Measurements from ENCODE around the gene PAQR5. TPM values are rescaled to one million over a fixed set of nuclear protein-coding genes. Genes with fewer than 3 reads are reported as not detected.

The PAQR5 gene
- total RNA-seq, 1 experiment from 2014 or later = 4.9 TPM

- Histone ChIP-seq H3K9me2 (ENCODE audit: insufficient read depth) (no peaks in the 10 kb centered on the region), H3K27ac (no peak overlapping the region), H3K36me3 (ENCODE audit: low read depth) (no peaks in the 10 kb centered on the region), H4K20me1 (ENCODE audit: insufficient read depth) (no peaks in the 10 kb centered on the region), H3K4me2 (peak overlapping the region; percentile 16; the same call in 1 of the 2 replicates), H3K9me3 (ENCODE audit: insufficient read depth, low read depth) (no peaks in the 10 kb centered on the region), H3K79me2 (ENCODE audit: low read depth) (no peaks in the 10 kb centered on the region), H3K27me3 (ENCODE audit: insufficient read depth, low read depth) (no peaks in the 10 kb centered on the region), H3K4me1 (replicated peaks; ENCODE audit: insufficient read depth) (peaks cover 10% of the 10 kb centered on the region), H2AFZ (no peak overlapping the region), H3F3A (ENCODE audit: insufficient read depth, low read depth) (no peaks in the 10 kb centered on the region), H3K4me3 (no peak overlapping the region)
- intact Hi-C loops (cut with micrococcal nuclease; ENCODE audit: unreplicated experiment) = no loop called here
- no peak for TF ChIP-seq CTCF (conservative IDR thresholded peaks at IDR 0.05)
- TF ChIP-seq EZH2 (IDR thresholded peaks at IDR 0.05; ENCODE audit: low read depth) = no peak
- ChIA-PET POLR2A (ENCODE audit: unreplicated experiment) (interaction anchor here (0.6 kb wide), 1 partner anchor 229 kb away, joined by 4 read pairs; no protein-coding TSS in a partner anchor), CTCF (no interaction called here)
- DNase-seq = peak in 1 of 2 experiments; percentile 49
- BruUV-seq (replicated peaks) = no TSS peak
These were observed 12.6 kb downstream of the PAQR5 start for GRCh38 chr15:69311319-69311721.

- no peaks in the 10 kb centered on the region for H4K20me1 ChIP-seq (ENCODE audit: insufficient read depth)
- intact Hi-C loops (cut with micrococcal nuclease; ENCODE audit: unreplicated experiment) = no loop called here
- no peak for DNase-seq
- CTCF ChIA-PET = no interaction called here
- TF ChIP-seq EZH2 (IDR thresholded peaks at IDR 0.05; ENCODE audit: low read depth) (no peak), CTCF (conservative IDR thresholded peaks at IDR 0.05) (no peak)
- H3K79me2 ChIP-seq (ENCODE audit: low read depth) = no peaks in the 10 kb centered on the region
- no peak overlapping the region for H3K4me2 ChIP-seq
- no peaks in the 10 kb centered on the region for H3K36me3 ChIP-seq (ENCODE audit: low read depth)
- H3K4me1 ChIP-seq (replicated peaks; ENCODE audit: insufficient read depth) = peaks cover 10% of the 10 kb centered on the region
- H3K27me3 ChIP-seq (ENCODE audit: insufficient read depth, low read depth) = no peaks in the 10 kb centered on the region
- no peaks in the 10 kb centered on the region for H3K9me3 ChIP-seq (ENCODE audit: insufficient read depth, low read depth)
- no peaks in the 10 kb centered on the region for H3F3A ChIP-seq (ENCODE audit: insufficient read depth, low read depth)
- no peak overlapping the region for H3K4me3 ChIP-seq
- H3K27ac ChIP-seq = no peak overlapping the region
- POLR2A ChIA-PET (ENCODE audit: unreplicated experiment) = no interaction called here
- H3K9me2 ChIP-seq (ENCODE audit: insufficient read depth) = no peaks in the 10 kb centered on the region
- no peak overlapping the region for H2AFZ ChIP-seq
- no TSS peak for BruUV-seq (replicated peaks)
These were observed 14.8 kb downstream of the PAQR5 start for GRCh38 chr15:69313432-69314000.

- Histone ChIP-seq H3K27me3 (ENCODE audit: insufficient read depth, low read depth) (no peaks in the 10 kb centered on the region), H3K9me3 (ENCODE audit: insufficient read depth, low read depth) (no peaks in the 10 kb centered on the region), H3K36me3 (ENCODE audit: low read depth) (no peaks in the 10 kb centered on the region), H3K4me2 (no peak overlapping the region), H3F3A (ENCODE audit: insufficient read depth, low read depth) (no peaks in the 10 kb centered on the region), H3K4me1 (replicated peaks; ENCODE audit: insufficient read depth) (peaks cover 10% of the 10 kb centered on the region), H3K4me3 (no peak overlapping the region), H2AFZ (no peak overlapping the region), H3K79me2 (ENCODE audit: low read depth) (no peaks in the 10 kb centered on the region), H4K20me1 (ENCODE audit: insufficient read depth) (no peaks in the 10 kb centered on the region), H3K9me2 (ENCODE audit: insufficient read depth) (no peaks in the 10 kb centered on the region), H3K27ac (no peak overlapping the region)
- intact Hi-C loops (cut with micrococcal nuclease; ENCODE audit: unreplicated experiment) = no loop called here
- POLR2A ChIA-PET (ENCODE audit: unreplicated experiment) = no interaction called here
- DNase-seq = no peak
- BruUV-seq (replicated peaks) = no TSS peak
- CTCF ChIA-PET = no interaction called here
- TF ChIP-seq CTCF (conservative IDR thresholded peaks at IDR 0.05) (no peak), EZH2 (IDR thresholded peaks at IDR 0.05; ENCODE audit: low read depth) (no peak)
These were observed 15.4 kb downstream of the PAQR5 start for GRCh38 chr15:69314131-69314530.
